ENCODE measurements around the gene HNRNPA3. TPM values are rescaled to one million over a fixed set of nuclear protein-coding genes. Genes with fewer than 3 reads are reported as not detected.
"Not testable (repeated sequence)": the region's sequence is repeated elsewhere in the genome, so short reads cannot be mapped to it uniquely, and the experiment has no call there.

The HNRNPA3 gene
- polyA plus RNA-seq, 3 donors: 57.1 to 170 (median 155) TPM

- H3K27ac ChIP-seq (ENCODE audit: low read depth, low read length): not testable (repeated sequence)
Observed at GRCh38 chr2:177223436-177223835, 10.8 kb downstream of the HNRNPA3 start.

- WGBS, 3 donors: 45 to 87% (median 77%) methylated on average over 2 of the region's 2 CpGs
- no peak overlapping the region for H3K27ac ChIP-seq (ENCODE audit: low read depth, low read length)
Observed at GRCh38 chr2:177225965-177226360, 13.4 kb downstream of the HNRNPA3 start.

DNA sequence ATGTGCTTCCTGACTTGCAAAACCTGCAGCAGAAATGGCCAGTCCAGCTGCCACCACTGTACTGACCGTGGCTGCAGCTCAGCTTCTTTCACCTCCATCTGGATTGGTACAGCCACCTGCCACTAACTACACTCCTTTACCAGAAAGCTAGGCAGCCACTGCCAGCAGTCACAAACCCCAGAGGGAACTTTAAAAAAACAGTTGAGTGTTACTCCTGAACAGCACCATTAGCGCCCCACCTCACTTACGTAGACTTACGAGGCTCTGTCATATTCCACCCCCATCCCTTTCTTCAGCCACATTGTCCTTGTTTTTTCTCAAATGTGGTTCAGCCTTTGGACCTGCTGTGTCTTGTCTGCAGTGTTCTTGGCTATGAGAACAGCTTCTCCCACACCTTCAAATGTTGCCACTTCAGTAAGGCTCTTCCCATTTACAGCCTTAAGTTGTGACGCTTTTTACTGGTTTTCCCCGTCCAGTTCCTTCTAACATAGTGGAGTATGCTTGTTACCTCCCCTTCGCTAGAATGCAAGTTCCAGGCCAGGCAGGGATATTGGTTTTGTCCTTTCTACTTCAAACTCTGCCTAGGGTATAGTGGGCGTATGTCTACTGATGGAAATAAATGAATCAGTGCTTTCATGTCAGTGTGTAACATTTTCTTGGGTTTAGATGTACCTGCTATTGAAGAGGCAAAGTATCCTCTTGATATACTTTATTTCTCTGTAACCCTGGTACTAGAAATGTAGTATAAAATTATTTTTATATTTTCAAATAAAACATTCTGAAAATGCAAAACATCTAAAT lies 17.0 kb downstream of the HNRNPA3 start:
- no peak overlapping the region for H3K27ac ChIP-seq (ENCODE audit: low read depth, low read length)
- 89 to 91% (median 90%) methylated on average over 8 of the region's 8 CpGs for WGBS, 3 donors

- H3K27ac ChIP-seq (ENCODE audit: low read depth, low read length): no peak overlapping the region
- WGBS, 3 donors: 91 to 97% (median 93%) methylated on average over 3 of the region's 3 CpGs
Observed at GRCh38 chr2:177231270-177231669, 18.7 kb downstream of the HNRNPA3 start.

DNA sequence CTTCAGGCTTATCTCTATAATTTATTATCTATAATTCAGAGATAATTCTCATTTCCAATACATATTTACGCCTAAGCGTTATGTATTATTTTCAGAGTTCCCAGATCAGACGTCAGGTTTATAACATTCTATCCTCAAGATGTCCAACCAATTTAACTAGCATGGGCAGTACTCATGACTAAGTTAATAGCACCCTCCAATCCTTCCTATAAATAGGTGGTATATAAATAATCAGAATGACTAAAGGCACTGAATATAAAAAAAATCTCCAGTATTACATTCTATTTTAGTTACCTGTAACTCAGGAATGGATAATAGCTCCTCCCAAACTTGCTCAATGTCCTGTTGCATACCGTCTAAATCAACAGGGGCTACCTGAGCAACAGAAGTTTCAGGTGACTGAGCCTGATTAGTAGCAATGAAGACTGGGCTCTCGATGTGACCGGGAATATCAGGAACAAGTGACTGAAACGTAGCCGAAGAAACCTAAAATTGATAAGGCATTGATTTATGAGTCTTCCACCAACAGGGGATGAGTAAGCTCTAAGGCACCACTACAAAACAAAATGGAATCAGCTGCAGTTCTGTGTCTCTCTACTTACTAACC lies 19.6 kb downstream of the HNRNPA3 start:
- no peak overlapping the region for H3K27ac ChIP-seq (ENCODE audit: low read depth, low read length)
- 76 to 87% (median 83%) methylated on average over 8 of the region's 8 CpGs for WGBS, 3 donors

GRCh38 chr2:177234267-177234666 lies 21.7 kb downstream of the HNRNPA3 start:
- no peak overlapping the region for H3K27ac ChIP-seq (ENCODE audit: low read depth, low read length)

GRCh38 chr2:177235855-177236437 lies 23.4 kb downstream of the HNRNPA3 start:
- 78 to 93% (median 93%) methylated on average over 6 of the region's 6 CpGs for WGBS, 3 donors
- H3K27ac ChIP-seq (ENCODE audit: low read depth, low read length): no peak overlapping the region

DNA sequence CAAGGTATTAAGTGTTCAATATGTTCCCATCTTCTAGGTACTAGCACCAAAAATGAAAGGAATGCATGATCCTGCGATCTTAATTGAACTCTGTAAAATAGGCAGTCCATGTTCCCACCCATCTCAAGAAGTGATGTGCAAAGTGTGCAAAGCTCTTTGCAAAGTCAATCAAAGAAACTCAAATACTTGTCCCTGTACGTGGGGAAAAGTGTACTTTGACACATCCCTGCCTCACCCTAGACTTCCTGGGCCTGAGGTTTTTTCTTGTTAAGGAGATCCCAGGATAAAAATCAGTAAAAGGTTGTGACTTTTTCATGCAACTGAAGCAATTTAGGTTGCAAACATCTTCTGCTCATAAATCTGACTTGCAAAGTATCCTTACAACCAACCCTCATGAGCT lies 25.3 kb downstream of the HNRNPA3 start:
- no peak overlapping the region for H3K27ac ChIP-seq (ENCODE audit: low read depth, low read length)
- 49 to 61% (median 59%) methylated on average over 2 of the region's 2 CpGs for WGBS, 3 donors

DNA sequence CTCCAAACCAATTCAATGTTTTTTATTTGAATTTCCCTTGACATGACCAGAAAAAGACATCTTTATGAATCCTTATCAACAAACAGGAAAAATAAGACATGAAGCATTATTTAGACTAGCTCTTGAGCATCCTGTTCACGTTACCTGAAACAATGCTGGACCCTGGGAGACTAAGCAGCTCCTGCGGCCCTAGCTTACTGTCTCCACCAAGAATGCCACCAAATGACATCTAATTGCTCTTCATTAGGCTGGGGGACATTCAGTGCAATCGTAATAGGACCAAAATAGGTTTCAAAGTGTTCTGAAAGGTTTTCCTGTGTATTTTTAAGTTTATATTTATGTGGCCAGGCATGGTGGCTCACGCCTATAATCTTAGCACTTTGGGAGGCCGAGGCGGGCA lies 26.5 kb downstream of the HNRNPA3 start:
- no peak overlapping the region for H3K27ac ChIP-seq (ENCODE audit: low read depth, low read length)

GRCh38 chr2:177239932-177240630 lies 27.5 kb downstream of the HNRNPA3 start:
- H3K27ac ChIP-seq (ENCODE audit: low read depth, low read length): peak overlapping the region; percentile 17
- 17 to 36% (median 21%) methylated on average over 5 of the region's 5 CpGs for WGBS, 3 donors

More for the DNA sequence above, 26.5 kb downstream of the HNRNPA3 start:
- WGBS, 3 donors: 81 to 89% (median 82%) methylated on average over 6 of the region's 6 CpGs

- peak overlapping the region; percentile 77 for H3K27ac ChIP-seq (ENCODE audit: low read depth, low read length)
- 30 to 69% (median 65%) methylated on average over 1 of the region's 1 CpG for WGBS, 3 donors
Observed at GRCh38 chr2:177241711-177242120, 29.1 kb downstream of the HNRNPA3 start.

DNA sequence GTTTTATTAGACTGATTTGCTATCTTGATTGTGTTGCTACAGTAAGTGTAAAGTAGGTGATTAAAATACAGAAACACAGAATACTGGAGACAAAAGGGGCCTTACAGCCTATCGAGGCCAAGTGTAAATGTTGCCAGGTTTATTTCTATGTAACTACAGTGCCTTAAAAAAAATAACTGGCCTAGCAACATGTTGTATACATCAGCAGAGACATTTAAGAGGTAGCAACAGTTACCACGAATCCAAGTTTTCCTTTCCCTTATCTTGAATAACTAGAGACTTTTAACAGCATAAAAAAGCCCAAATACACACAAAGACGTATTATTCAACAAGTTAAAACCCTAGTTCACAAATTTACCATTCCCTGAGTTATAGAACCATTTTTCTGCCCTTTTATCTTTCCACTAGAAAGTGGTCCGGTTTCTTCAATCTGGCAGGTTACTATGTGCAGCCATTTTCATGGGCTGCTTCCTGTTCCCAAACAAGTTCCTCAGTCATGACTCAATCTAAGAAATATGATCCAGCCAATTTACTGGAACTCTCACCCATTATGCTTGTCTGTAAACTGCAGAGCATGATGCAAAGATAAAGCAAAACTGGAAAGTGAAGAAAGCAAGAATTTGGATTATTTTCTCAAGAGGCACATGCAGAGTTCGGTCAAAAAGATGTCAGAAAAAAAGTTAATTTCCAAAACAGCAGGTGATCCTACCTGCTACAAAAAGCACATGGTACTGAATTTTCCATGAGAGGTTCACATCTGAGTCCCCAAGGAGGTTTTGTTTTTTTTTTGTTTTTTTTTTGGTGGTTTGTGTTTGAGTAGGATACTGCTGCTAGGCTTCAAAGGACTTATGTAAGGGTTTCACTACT lies 29.8 kb downstream of the HNRNPA3 start:
- 18 to 30% (median 27%) methylated on average over 5 of the region's 5 CpGs for WGBS, 3 donors
- H3K27ac ChIP-seq (ENCODE audit: low read depth, low read length): no peak overlapping the region

DNA sequence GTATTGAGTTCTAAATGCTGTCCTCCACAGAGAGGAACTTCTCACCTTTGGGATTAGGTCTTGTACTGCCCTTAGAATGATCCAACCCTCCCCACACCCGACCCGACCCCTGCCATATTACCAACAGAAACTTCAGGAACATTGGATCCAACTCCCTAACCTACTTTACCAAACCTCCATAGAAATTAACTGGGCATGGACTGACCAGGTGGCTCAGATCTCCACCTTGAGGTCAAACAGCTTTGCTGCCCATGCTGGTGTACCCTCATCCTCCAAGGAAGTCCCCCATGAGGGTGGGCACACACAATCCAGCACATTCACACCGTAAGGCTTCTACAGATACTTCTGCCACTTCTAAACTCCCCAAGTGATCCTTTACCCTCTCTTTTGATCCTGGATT lies 30.5 kb downstream of the HNRNPA3 start:
- 77 to 94% (median 89%) methylated on average over 3 of the region's 3 CpGs for WGBS, 3 donors

GRCh38 chr2:177243476-177243875 lies 30.9 kb downstream of the HNRNPA3 start:
- peak overlapping the region; percentile 85 for H3K27ac ChIP-seq (ENCODE audit: low read depth, low read length)

More for the DNA sequence above, 30.5 kb downstream of the HNRNPA3 start:
- H3K27ac ChIP-seq (ENCODE audit: low read depth, low read length): peak overlapping the region; percentile 85

DNA sequence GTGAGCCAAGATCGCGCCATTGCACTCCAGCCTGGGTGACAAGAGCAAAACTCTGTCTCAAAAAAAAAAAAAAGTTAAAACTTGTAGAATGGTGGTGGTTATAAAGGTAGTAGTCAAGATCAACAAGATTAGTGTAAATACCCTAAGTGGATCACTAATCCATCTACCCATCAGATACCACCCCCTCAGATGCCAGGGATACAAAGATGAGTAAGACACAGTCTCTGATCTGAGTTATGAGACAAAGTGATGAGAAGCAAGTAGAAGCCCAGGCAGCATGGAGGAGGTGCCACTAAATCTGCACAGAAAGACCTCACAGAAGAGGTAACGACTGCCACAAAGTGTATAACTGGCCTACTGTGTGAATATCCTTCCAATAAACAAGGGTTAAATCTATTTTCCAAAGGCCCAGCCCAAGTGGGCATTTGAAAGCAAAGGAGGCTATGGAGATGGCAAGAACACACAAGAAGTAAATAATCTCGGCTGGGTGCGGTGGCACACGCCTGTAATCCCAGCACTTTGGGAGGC lies 31.7 kb downstream of the HNRNPA3 start:
- WGBS, 3 donors: 96 to 99% (median 97%) methylated on average over 6 of the region's 6 CpGs
- no peak overlapping the region for H3K27ac ChIP-seq (ENCODE audit: low read depth, low read length)

DNA sequence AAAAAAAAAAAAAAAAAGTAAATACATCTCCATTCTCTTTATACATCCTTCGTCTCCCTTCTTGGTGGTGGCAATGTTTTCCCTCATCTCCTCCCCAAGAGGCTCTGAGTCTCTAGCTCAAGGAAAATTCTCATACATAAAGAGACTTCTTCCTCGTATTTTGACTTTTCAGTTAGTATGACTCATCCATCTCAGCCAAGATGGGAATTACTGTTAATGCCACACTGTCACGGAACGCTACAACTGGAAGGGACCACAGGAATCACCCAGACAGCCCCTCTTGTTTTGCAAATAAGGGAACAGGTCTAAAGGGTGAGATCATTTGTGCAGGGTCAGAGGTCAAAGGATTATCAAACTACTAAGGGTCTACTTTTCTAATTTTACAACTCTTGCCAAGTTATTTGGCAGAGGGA lies 32.4 kb downstream of the HNRNPA3 start:
- no peak overlapping the region for H3K27ac ChIP-seq (ENCODE audit: low read depth, low read length)
- WGBS, 3 donors: 44 to 69% (median 48%) methylated on average over 4 of the region's 4 CpGs

GRCh38 chr2:177246000-177246399 lies 33.4 kb downstream of the HNRNPA3 start:
- WGBS, 3 donors: 14 to 35% (median 34%) methylated on average over 3 of the region's 3 CpGs
- H3K27ac ChIP-seq (ENCODE audit: low read depth, low read length): no peak overlapping the region

GRCh38 chr2:177246523-177247030 lies 34.0 kb downstream of the HNRNPA3 start:
- not testable (repeated sequence) for H3K27ac ChIP-seq (ENCODE audit: low read depth, low read length)
- 76 to 96% (median 78%) methylated on average over 2 of the region's 2 CpGs for WGBS, 3 donors
